SK-N-MC (cell line): ENCODE results near the gene VAPA.

Experiments used
- EZH2 ChIP-seq: fragments of 200-600 bp; sonication (generic); IDR thresholded peaks from one replicate; pipeline ENCODE4 v1.6.1; 2017; ENCODE audit warnings: antibody characterized with exemption
- POLR2AphosphoS5 ChIP-seq: IDR thresholded peaks from 2 replicates; pipeline ENCODE4 v1.6.1; 2012; ENCODE audit warnings: mild to moderate bottlenecking, low read depth, low read length, borderline replicate concordance

- TF ChIP-seq EZH2: no peak
- no peak for TF ChIP-seq POLR2AphosphoS5
Measured at GRCh38 chr18:9919564-9920232, 5.9 kb downstream of the VAPA start.
